WI38 (cell line): ENCODE data around the gene PRDM11.

Experiments
- H3K4me3 ChIP-seq: 2 replicates; pipeline ENCODE4 v1.5.1; 2011; ENCODE audit warnings: low read depth, mild to moderate bottlenecking, control low read depth, low read length
- TF ChIP-seq, protein P1 (sequence below): IDR thresholded peaks from 2 replicates; pipeline ENCODE4 v1.5.1; 2012; ENCODE audit warnings: low read depth, mild to moderate bottlenecking, control low read depth, low read length

The PRDM11 gene

DNA sequence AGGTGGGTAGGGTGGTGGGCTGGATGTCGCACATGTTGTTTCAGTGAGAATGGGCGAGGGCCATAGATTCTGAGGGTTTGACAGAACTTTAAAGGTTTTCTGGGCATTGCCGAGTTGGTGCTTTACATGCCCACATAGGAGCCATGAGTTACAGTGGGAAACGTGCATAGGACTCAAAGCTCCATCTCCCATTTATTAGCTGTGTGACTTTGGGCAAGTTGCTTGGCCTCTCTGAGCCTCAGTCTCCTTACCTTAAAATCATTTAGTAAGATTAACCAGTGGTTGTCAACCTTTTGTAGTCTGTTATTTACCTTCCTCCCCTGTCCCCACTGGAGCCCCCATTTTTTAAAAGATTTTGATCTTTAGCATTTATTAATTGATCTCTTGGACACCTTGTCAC is 72.3 kb downstream of the PRDM11 start:
- no peak overlapping the region for H3K4me3 ChIP-seq
- TF ChIP-seq, protein P1, sequence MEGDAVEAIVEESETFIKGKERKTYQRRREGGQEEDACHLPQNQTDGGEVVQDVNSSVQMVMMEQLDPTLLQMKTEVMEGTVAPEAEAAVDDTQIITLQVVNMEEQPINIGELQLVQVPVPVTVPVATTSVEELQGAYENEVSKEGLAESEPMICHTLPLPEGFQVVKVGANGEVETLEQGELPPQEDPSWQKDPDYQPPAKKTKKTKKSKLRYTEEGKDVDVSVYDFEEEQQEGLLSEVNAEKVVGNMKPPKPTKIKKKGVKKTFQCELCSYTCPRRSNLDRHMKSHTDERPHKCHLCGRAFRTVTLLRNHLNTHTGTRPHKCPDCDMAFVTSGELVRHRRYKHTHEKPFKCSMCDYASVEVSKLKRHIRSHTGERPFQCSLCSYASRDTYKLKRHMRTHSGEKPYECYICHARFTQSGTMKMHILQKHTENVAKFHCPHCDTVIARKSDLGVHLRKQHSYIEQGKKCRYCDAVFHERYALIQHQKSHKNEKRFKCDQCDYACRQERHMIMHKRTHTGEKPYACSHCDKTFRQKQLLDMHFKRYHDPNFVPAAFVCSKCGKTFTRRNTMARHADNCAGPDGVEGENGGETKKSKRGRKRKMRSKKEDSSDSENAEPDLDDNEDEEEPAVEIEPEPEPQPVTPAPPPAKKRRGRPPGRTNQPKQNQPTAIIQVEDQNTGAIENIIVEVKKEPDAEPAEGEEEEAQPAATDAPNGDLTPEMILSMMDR: no peak

DNA sequence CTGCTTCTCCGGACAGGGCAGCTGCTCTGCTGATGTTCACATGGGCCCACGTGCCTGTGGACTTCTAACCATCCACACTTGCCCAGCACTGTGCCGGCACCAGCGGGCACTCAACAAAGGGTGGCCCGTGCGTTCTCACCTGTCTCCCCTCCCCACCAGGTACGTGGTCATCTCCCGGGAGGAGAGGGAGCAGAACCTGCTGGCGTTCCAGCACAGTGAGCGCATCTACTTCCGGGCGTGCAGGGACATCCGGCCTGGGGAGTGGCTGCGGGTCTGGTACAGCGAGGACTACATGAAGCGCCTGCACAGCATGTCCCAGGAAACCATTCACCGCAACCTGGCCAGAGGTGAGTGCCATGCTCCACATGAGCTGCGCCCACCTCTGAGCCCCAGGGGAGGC is 73.0 kb downstream of the PRDM11 start:
- no peak overlapping the region for H3K4me3 ChIP-seq
- TF ChIP-seq, protein P1: no peak

DNA sequence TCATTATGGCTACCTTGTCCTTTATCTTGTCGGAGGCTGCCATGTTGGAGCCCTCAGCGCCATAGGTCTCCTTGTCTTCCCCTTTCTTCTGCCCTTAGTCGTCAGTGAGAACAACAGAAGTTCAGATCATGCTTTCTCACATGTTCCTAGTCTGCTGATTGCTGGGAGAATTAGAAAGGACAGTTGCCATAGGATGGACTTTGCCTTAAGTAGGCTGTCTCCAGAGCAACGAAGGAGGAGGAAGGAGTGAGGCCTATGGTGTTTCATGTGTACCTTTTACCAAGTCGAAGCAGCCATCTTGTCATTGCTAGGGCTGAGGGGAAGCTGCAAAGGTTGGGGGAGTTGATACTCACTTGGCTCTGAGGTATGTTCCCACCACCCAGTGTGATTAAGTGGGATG is 77.1 kb downstream of the PRDM11 start:
- H3K4me3 ChIP-seq: no peak overlapping the region
- TF ChIP-seq, protein P1: no peak

- no peak overlapping the region for H3K4me3 ChIP-seq
- TF ChIP-seq, protein P1: no peak
These were observed 78.3 kb downstream of the PRDM11 start for GRCh38 chr11:45224766-45225165.

DNA sequence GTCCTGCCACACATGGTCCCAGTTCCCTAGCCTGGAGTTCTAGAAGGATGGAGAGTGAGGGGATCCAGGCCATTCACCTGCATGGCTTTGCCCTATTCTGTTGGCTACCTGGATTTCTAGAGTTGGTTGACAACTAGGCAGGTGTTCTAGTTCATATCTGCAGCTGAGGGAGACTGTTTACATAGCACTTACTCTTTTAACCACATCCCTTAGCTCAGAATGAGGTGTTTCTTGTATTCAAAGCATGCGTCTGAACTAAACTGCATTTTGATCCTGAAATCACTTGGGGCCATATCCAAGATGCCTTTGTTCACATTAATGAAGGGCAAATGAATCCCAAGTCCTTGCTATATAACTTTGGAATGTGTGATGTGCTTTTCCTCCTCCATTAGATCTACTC is 78.8 kb downstream of the PRDM11 start:
- H3K4me3 ChIP-seq: no peak overlapping the region
- TF ChIP-seq, protein P1: no peak

DNA sequence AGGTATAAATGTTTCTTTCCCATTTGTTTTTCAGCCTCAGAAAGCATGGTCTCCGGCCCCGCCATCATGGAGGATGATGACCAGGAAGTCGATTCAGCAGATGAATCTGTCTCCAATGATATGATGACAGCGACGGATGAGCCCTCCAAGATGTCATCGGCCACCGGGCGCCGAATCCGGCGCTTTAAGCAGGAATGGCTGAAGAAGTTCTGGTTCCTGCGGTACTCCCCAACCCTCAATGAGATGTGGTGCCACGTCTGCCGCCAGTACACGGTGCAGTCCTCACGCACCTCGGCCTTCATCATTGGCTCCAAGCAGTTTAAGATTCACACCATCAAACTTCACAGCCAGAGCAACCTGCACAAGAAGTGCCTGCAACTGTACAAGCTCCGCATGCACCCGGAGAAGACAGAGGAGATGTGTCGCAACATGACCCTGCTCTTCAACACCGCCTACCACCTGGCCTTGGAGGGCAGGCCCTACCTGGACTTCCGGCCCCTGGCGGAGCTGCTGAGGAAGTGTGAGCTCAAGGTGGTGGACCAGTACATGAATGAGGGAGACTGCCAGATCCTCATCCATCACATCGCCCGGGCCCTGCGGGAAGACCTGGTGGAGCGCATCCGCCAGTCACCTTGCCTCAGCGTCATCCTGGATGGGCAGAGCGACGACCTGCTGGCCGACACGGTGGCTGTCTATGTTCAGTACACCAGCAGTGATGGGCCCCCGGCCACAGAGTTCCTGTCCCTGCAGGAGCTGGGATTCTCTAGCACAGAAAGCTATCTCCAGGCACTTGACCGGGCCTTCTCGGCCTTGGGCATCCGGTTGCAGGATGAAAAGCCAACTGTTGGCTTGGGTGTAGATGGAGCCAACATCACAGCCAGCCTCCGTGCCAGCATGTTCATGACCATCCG is 79.8 kb downstream of the PRDM11 start:
- no peak overlapping the region for H3K4me3 ChIP-seq
- TF ChIP-seq, protein P1: no peak

GRCh38 chr11:45226901-45227300 is 80.5 kb downstream of the PRDM11 start:
- TF ChIP-seq, protein P1: no peak
- H3K4me3 ChIP-seq: no peak overlapping the region
